ENCODE data around the gene KANSL2. TPM values are rescaled to one million over a fixed set of nuclear protein-coding genes. Genes with fewer than 3 reads are reported as not detected.
"Not testable (repeated sequence)": the region's sequence is repeated elsewhere in the genome, so short reads cannot be mapped to it uniquely, and the experiment has no call there.

Gene KANSL2
- total RNA-seq, 4 donors from 2014 or later: 69.0 to 107 (median 76.4) TPM

DNA sequence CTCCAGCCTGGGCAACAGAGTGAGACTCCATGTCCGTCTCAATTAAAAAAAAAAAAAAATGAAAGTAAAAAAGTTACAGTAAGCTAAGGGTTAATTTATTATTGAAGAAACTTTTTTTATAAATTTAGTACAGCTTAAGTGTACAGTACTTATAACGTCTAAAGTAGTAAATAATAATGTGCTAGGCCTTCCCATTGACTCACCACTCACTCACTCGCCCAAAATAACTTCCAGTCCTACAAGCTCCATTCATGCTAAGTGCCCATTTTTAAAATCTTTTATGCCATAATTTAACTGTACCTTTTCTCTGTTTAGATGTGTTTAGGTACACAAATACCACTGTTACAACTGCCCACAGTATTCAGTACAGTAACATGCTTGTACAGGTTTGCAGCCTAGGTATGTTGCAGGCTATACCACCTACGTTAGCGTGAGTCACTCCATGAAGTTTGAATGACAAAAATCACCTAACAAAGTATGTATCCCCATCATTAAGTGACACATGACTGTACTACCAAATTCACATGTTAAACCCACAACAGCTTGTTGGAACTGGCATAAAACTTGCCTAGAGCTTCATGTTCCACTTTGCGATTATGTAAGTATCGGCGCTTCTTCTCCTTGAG is 10.7 kb downstream of the KANSL2 start:
- Histone ChIP-seq H3K4me1 (peaks cover 51 to 72% of the 10 kb centered on the region in 2 donors), H3K36me3 (peaks cover 0 to 79% of the 10 kb centered on the region in 2 donors), H3K4me3 (no peak overlapping the region), H3K27me3 (no peaks in the 10 kb centered on the region), H3K27ac (peak overlapping the region; percentile 88 to 99 (median 96)), H3K9me3 (no peaks in the 10 kb centered on the region)
- TF ChIP-seq, protein P1, sequence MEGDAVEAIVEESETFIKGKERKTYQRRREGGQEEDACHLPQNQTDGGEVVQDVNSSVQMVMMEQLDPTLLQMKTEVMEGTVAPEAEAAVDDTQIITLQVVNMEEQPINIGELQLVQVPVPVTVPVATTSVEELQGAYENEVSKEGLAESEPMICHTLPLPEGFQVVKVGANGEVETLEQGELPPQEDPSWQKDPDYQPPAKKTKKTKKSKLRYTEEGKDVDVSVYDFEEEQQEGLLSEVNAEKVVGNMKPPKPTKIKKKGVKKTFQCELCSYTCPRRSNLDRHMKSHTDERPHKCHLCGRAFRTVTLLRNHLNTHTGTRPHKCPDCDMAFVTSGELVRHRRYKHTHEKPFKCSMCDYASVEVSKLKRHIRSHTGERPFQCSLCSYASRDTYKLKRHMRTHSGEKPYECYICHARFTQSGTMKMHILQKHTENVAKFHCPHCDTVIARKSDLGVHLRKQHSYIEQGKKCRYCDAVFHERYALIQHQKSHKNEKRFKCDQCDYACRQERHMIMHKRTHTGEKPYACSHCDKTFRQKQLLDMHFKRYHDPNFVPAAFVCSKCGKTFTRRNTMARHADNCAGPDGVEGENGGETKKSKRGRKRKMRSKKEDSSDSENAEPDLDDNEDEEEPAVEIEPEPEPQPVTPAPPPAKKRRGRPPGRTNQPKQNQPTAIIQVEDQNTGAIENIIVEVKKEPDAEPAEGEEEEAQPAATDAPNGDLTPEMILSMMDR (IDR thresholded peaks at IDR 0.05 in 4 of 5, conservative IDR thresholded peaks at IDR 0.05 in 1 of 5): no peak
- TF ChIP-seq POLR2A (IDR thresholded peaks at IDR 0.05): no peak
- in situ Hi-C loops (cut with MboI; ENCODE audit: low sequenced_read_pairs in 4 of 4) (no loop called here), intact Hi-C loops (cut with DNase I; ENCODE audit: low total_unique reads) (loop anchor here (2.0 to 5.0 kb wide), 2 partner anchors 45 to 341 kb away; partner anchors contain the start of gene CCNT1)
- ATAC-seq (peak; percentile 75 to 87), DNase-seq (peak; percentile 52 to 56)

DNA sequence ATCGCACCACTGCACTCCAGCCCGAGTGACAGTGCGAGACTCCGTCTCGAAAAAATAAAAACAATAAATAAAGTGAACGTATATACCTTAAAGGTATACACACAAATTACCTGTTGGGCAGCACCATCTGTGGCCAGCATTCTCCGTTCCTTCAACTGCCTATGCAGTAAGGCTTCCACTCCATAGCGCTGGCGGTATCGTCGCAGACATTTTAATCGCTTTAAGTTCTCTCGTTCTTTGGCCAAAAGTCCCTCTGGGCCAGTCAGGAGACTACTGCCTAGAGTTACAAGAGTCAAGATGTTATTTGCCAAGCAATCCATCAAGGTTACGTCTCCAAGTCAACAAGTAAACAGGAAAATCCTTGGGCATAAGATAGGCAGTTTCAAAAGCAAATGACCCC is 13.0 kb downstream of the KANSL2 start:
- Histone ChIP-seq H3K27me3 (no peaks in the 10 kb centered on the region), H3K27ac (peak overlapping the region; percentile 88 to 99 (median 96)), H3K36me3 (peaks cover 0 to 81% of the 10 kb centered on the region in 2 donors), H3K9me3 (no peaks in the 10 kb centered on the region), H3K4me3 (no peak overlapping the region), H3K4me1 (peaks cover 38 to 59% of the 10 kb centered on the region in 2 donors)
- TF ChIP-seq, protein P1 (IDR thresholded peaks at IDR 0.05 in 4 of 5, conservative IDR thresholded peaks at IDR 0.05 in 1 of 5): no peak
- no peak for TF ChIP-seq POLR2A (IDR thresholded peaks at IDR 0.05)
- in situ Hi-C loops (cut with MboI; ENCODE audit: low sequenced_read_pairs in 4 of 4): no loop called here
- intact Hi-C loops (cut with DNase I; ENCODE audit: low total_unique reads): no loop called here
- peak; percentile 43 to 48 for ATAC-seq
- DNase-seq: peak in 1 of 2 donors; percentile 57

- intact Hi-C loops (cut with DNase I; ENCODE audit: low total_unique reads): no loop called here
- in situ Hi-C loops (cut with MboI; ENCODE audit: low sequenced_read_pairs in 4 of 4): no loop called here
- no peak overlapping the region for H3K4me3 ChIP-seq
- DNase-seq (no peak), ATAC-seq (no peak)
- no peaks in the 10 kb centered on the region for H3K27me3 ChIP-seq
- H3K36me3 ChIP-seq: peaks cover 0 to 72% of the 10 kb centered on the region in 2 donors
- no peaks in the 10 kb centered on the region for H3K4me1 ChIP-seq
- no peaks in the 10 kb centered on the region for H3K9me3 ChIP-seq
- TF ChIP-seq, protein P1 (IDR thresholded peaks at IDR 0.05 in 4 of 5, conservative IDR thresholded peaks at IDR 0.05 in 1 of 5): no peak
- no peak for TF ChIP-seq POLR2A (IDR thresholded peaks at IDR 0.05)
- peak overlapping the region in 1 of 4 donors; percentile 26 for H3K27ac ChIP-seq
Measured at GRCh38 chr12:48659863-48660262, 22.2 kb downstream of the KANSL2 start.

DNA sequence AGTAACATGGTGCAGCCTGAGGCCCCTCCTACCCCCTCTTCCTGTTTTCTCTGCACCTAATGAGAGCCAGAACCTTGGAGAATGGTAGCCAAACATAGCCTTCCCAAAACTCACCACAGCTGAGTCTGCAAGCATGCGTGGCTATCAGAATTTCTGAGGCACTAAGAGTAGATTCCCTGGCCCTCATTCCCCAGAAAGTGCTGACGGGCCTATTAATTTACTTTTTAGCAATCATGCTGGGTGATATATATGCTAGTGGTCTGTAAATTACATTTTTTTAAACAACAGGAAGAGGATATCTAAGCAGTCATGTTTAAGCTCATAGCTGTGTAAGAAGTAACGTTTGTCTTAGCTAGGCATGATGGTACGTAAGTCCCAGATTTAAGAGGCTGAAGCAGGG is 30.4 kb downstream of the KANSL2 start:
- intact Hi-C loops (cut with DNase I; ENCODE audit: low total_unique reads): no loop called here
- ATAC-seq: no peak
- no peak overlapping the region for H3K4me3 ChIP-seq

GRCh38 chr12:48645354-48645753 is 36.7 kb downstream of the KANSL2 start:
- H3K27ac ChIP-seq; H3K27me3 ChIP-seq; DNase-seq; ATAC-seq; H3K4me1 ChIP-seq; H3K9me3 ChIP-seq; H3K4me3 ChIP-seq; intact Hi-C loops (cut with DNase I; ENCODE audit: low total_unique reads): not testable (repeated sequence)
- peaks cover 0 to 12% of the 10 kb centered on the region in 2 donors for H3K36me3 ChIP-seq
- in situ Hi-C loops (cut with MboI; ENCODE audit: low sequenced_read_pairs in 4 of 4): loop anchor here in 1 of 4 donors (25.0 kb wide), 1 partner anchor 583 kb away; no protein-coding TSS in a partner anchor

More for the DNA sequence above, 30.4 kb downstream of the KANSL2 start:
- no peaks in the 10 kb centered on the region for H3K4me1 ChIP-seq
- H3K36me3 ChIP-seq: peaks cover 4 to 58% of the 10 kb centered on the region in 2 donors
- no peak for TF ChIP-seq POLR2A (IDR thresholded peaks at IDR 0.05)
- TF ChIP-seq, protein P1 (IDR thresholded peaks at IDR 0.05 in 4 of 5, conservative IDR thresholded peaks at IDR 0.05 in 1 of 5): no peak
- in situ Hi-C loops (cut with MboI; ENCODE audit: low sequenced_read_pairs in 4 of 4): no loop called here
- no peaks in the 10 kb centered on the region for H3K9me3 ChIP-seq
- H3K27me3 ChIP-seq: no peaks in the 10 kb centered on the region
- H3K27ac ChIP-seq: no peak overlapping the region
- DNase-seq: no peak
